ENCODE measurements around the gene CYP4Z1.
"Not testable (repeated sequence)": the region's sequence is repeated elsewhere in the genome, so short reads cannot be mapped to it uniquely, and the experiment has no call there.

CYP4Z1 gene

DNA sequence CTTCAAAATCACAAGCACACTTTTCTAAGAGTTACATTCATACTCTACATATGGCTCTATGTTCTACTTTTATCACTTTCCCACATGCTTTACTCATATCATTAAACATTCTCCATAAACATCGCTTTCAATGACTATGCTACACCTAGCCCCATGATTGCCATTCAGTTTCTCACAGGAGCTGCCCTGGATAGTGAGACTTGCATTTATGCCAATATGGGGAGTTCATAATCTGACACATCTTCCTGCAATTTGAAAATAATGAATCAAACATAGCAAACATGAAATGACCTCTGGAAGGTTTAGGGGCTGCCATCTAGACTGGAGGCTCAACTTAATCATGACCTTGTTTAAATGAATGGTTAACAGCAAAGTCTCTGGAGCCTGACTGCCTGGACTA lies 61.2 kb downstream of the CYP4Z1 start:
- in situ Hi-C loops (cut with MboI; ENCODE audit: low sequenced_read_pairs): no loop called here

- in situ Hi-C loops (cut with MboI; ENCODE audit: low sequenced_read_pairs): not testable (repeated sequence)
Measured at GRCh38 chr1:47128854-47129253, 61.8 kb downstream of the CYP4Z1 start.

- in situ Hi-C loops (cut with MboI; ENCODE audit: low sequenced_read_pairs): not testable (repeated sequence)
Measured at GRCh38 chr1:47129489-47130230, 62.6 kb downstream of the CYP4Z1 start.

- in situ Hi-C loops (cut with MboI; ENCODE audit: low sequenced_read_pairs): not testable (repeated sequence)
Measured at GRCh38 chr1:47132665-47133064, 65.6 kb downstream of the CYP4Z1 start.

- in situ Hi-C loops (cut with MboI; ENCODE audit: low sequenced_read_pairs): no loop called here
Measured at GRCh38 chr1:47137198-47137597, 70.2 kb downstream of the CYP4Z1 start, which contains the start of gene CYP4A22. Gene CYP4A22, plus strand, starts transcription at chr1:47137441. Its CDS starts 45 bp downstream, at chr1:47137486.

GRCh38 chr1:47137925-47138615 lies 71.0 kb downstream of the CYP4Z1 start:
- in situ Hi-C loops (cut with MboI; ENCODE audit: low sequenced_read_pairs): no loop called here

GRCh38 chr1:47140358-47140757 lies 73.3 kb downstream of the CYP4Z1 start:
- in situ Hi-C loops (cut with MboI; ENCODE audit: low sequenced_read_pairs): not testable (repeated sequence)

- in situ Hi-C loops (cut with MboI; ENCODE audit: low sequenced_read_pairs): not testable (repeated sequence)
Measured at GRCh38 chr1:47143654-47144053, 76.6 kb downstream of the CYP4Z1 start.

- in situ Hi-C loops (cut with MboI; ENCODE audit: low sequenced_read_pairs): not testable (repeated sequence)
Measured at GRCh38 chr1:47146495-47146894, 79.5 kb downstream of the CYP4Z1 start.

- in situ Hi-C loops (cut with MboI; ENCODE audit: low sequenced_read_pairs): no loop called here
Measured at GRCh38 chr1:47147047-47147785, 80.2 kb downstream of the CYP4Z1 start.

GRCh38 chr1:47149162-47149561 lies 82.1 kb downstream of the CYP4Z1 start:
- in situ Hi-C loops (cut with MboI; ENCODE audit: low sequenced_read_pairs): not testable (repeated sequence)

GRCh38 chr1:47156457-47156856 lies 89.4 kb downstream of the CYP4Z1 start:
- in situ Hi-C loops (cut with MboI; ENCODE audit: low sequenced_read_pairs): not testable (repeated sequence)

DNA sequence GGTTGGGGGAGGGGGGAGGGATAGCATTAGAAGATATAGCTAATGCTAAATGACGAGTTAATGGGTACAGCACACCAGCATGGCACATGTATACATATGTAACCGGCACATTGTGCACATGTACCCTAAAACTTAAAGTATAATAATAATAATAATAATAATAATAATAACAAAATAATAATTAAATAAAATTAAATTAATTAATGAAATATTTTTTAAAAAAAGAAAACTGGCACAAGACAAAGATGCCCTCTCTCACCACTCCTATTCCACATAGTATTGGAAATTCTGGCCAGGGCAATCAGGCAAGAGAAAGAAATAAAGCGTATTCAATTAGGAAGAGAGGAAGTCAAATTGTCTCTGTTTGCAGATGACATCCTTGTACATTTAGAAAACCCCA lies 90.9 kb downstream of the CYP4Z1 start:
- in situ Hi-C loops (cut with MboI; ENCODE audit: low sequenced_read_pairs): not testable (repeated sequence)

DNA sequence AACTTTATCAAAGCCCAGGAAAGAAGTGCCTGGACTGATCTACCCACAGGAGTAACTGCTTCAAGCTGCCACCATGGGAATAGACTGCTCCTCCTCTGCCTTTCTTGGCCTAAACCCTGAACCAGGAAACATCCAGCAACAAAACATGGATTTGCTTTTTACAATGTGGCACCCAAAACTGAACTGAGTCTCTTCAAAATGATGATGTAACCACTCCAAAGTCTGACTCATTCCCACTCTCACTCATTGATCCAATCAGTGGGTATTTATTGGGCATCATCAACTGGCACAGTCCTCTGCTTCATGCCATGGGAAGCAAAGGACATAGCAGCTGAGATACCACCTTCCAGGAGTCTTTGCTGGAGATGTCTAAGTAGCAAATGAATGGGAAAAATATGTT lies 93.7 kb downstream of the CYP4Z1 start:
- in situ Hi-C loops (cut with MboI; ENCODE audit: low sequenced_read_pairs): no loop called here

- in situ Hi-C loops (cut with MboI; ENCODE audit: low sequenced_read_pairs): no loop called here
Measured at GRCh38 chr1:47161298-47162040, 94.4 kb downstream of the CYP4Z1 start.

DNA sequence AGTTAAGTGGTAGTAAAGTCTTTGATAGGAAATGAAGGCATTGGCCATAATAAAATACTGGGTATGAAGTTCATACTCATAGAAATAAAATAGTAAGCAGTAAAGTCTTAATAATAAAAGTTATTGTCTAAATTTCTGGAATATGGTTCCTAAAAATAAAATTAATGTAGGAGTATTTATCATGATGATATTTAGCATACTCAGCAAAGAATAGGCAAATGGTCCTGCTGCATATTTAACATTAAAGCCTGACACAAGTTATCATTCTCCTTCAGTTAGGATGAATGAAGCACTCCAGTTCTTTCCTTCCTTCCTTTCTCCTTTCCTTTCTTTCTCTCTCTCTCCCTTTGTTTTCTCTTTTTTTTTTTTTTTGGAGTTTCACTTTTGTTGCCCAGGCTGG lies 97.5 kb downstream of the CYP4Z1 start:
- in situ Hi-C loops (cut with MboI; ENCODE audit: low sequenced_read_pairs): no loop called here

All from HL-60/S4 (cell line).